AML-193 (cell line): ENCODE results near the gene LARGE1.

Experiments used
- DNase-seq, 2 experiments: peaks; one replicate each; lab custom pipeline; 2025; lab: John Stamatoyannopoulos, UW

LARGE1 gene

GRCh38 chr22:33772745-33773144 lies 147.5 kb downstream of the LARGE1 start:
- no peak for DNase-seq

GRCh38 chr22:33771136-33771535 lies 149.1 kb downstream of the LARGE1 start:
- no peak for DNase-seq

DNA sequence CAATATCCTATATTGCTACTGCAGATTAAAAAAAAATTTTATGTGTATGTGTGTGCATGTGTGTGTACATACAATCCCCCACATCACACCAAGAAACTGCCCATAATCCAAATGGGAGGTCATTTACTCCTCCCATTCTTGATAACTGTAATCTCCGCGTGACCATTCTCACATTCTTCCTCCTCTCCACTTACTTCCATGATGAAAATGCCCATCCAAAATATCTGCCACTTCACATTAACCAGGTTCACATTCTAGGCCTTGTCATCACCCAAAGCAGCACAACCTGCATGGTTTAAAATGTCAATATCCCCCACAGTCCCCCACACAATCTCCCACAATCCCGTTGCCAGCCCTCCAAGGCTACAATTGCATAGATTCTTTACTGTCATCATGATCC lies 149.6 kb downstream of the LARGE1 start:
- no peak for DNase-seq

- DNase-seq: no peak
These were observed 154.2 kb downstream of the LARGE1 start for GRCh38 chr22:33766091-33766490.

DNA sequence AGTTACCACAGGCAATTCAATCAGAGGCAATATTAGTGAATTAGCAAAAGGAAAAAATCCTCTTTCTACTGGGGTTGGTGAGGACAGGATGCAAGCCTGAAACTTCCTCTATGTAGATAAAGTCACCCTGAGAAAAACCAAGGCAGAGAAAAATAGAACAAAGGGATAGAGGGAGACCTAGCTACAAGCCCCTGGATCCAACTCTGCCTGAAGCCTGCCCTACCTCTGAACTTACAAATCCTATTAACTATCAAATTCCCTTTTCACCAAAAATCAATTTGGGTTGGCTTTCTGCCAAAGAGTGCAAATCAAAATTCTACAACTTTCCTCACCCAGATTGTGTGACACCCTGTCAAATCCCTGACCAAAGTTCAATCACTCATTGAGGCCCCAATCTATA lies 161.3 kb downstream of the LARGE1 start:
- DNase-seq: no peak

- no peak for DNase-seq
These were observed 162.3 kb downstream of the LARGE1 start for GRCh38 chr22:33757802-33758483.

DNA sequence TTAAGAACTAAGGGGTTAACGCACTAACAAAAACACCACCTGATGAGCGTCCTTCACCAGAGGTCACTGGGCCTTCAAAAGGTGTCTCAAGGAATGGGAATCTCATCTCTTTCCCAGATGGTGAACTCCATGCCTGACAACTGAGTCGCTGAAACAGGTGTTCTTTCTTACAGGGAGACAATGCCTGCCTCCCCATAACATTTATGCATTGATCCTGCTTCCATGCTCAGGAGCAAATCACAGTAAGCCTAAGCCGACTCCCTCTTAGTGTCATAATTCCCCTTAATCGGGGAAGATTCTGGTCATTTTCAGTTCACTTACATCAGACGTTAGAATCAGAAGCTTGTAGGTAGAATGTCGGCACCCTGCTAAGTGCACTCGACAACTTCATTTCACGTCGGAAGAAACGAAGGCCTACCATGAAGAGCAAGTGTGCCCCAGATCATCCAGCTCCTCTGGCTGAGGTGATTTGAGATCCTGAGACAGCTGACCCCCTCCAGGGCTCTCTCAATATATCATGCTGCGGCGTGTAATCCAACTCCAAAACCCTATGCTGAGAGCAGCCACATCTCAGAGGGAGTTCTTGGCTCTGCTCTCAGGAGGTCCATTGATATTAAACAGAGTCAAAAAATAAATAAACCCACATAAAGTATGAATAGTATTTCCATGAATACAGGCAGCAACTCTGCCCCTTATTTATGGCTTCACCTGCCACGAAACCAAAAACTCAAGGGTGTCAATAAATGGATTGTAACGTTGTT lies 163.1 kb downstream of the LARGE1 start:
- no peak for DNase-seq

DNA sequence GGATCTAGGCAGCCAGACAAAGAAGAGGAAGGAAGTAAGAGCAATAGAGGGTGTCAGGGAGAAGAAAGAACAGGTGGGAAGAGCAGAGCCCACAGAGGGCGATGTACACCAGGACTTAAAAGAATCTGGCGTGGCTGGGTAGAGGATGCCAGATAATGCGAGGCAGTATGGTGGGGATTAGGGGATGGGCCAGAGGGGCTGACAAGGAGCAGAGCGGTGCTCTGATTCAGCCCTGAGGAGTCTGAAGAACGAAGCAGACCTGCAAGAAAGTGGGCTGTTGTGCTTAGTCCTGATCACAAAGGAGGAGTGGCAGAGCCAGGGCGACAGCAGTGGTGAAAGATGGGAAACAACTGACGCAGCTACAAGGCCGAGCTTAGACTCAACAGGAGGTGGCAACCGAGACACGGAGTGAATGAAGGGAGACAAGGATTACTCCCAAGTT lies 163.7 kb downstream of the LARGE1 start:
- DNase-seq: no peak

- DNase-seq: no peak
These were observed 171.6 kb downstream of the LARGE1 start for GRCh38 chr22:33748714-33749113.

GRCh38 chr22:33747576-33748180 lies 172.6 kb downstream of the LARGE1 start:
- DNase-seq: no peak

DNA sequence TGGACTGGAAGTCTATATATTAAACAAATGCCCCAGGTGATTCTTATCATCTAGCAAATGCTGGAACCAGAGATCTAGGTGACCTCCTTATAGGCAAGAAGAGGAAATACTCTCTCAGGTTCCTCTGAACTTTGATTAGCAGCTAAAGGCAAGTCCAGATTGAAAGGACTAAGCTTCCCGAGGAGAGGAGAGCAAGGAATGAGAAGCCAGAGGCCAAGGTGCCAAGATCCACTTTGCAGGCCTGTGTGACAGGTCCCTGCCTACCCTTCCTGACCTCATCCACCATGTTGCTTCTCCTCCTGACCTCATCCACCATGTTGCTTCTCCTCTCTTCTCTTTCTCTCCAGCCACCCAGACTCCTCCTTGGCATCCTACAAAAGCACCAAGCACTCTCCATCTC lies 173.2 kb downstream of the LARGE1 start:
- DNase-seq: no peak

- DNase-seq: no peak
These were observed 173.8 kb downstream of the LARGE1 start for GRCh38 chr22:33746501-33746928.

DNA sequence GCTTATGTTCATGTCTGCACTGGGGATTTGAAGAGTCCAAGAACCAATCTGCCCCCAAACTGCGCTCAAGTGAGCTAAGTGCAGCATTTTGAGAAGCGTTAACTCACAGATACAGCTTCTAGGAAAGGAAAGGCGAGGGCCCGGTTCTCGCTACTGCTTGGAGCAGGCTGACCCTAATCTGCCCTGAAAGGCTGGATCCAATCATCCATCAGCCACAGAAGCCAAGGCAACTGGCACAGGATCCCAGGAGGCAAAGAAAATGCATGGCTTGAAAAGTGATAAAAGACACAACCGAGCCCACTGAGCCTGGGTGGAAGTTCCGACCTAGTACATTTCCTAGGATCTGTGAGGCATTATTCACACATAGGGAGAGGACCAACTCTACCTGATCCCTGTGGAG lies 174.8 kb downstream of the LARGE1 start:
- DNase-seq: no peak

DNA sequence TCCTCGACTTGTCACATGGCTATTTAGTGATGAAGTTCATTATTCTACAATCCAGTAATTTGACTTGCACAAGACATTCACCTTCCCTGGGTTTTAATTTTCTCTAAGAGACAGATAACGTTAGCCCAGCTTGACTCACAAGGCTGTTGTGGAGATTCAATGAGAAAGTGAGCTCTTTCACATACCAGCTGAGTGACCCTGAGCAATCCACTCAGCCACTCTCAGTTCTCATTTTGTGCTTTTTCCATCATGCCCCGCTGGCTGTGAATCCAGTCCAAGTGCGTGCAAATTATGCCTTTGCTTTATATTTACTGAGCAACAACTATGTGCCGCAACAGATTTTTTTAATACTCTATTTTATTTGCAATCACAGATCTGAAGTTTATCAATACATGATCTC lies 176.5 kb downstream of the LARGE1 start:
- no peak for DNase-seq

GRCh38 chr22:33741025-33741424 lies 179.3 kb downstream of the LARGE1 start:
- no peak for DNase-seq

- no peak for DNase-seq
These were observed 180.8 kb downstream of the LARGE1 start for GRCh38 chr22:33739516-33739915.

DNA sequence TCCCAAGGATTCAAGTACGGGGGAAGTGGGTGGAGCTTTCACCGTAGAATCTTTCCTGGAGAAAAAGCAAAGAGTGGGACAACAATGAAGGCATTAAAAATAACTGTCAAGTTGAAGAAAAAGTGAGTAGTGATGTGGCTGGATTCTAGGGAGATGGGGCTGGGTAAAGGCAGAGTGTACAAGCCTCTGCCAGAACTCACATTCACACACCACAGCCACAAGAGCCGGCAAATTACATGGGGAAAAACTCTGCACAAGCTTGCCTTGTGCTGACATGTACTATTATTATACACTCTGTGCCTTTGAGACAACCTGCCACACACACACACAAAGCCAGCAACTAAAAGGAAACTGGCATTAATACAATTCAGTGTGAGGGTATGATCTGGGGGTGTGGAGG lies 182.6 kb downstream of the LARGE1 start:
- DNase-seq: no peak

- DNase-seq: no peak
These were observed 184.3 kb downstream of the LARGE1 start for GRCh38 chr22:33735978-33736377.

DNA sequence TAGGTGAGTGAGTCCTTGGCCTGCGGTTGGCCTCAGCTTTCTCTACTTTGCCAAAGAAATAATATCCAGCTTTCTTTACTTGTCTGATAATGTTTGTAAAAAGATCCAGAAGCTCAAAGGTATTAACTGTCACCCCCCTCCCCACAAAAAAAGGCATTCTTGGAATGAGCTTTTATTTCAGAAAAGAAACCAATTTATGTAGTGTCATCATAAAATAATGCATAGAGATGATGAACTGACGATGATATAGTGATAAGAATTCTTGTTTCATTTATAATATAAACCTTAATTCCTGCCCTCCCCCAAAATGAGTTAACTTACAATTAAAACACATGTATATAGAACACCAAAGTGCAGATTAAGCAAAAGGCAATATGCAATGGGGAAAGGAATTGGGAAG lies 191.4 kb downstream of the LARGE1 start:
- DNase-seq: no peak

- no peak for DNase-seq
These were observed 194.0 kb downstream of the LARGE1 start for GRCh38 chr22:33726294-33726734.

GRCh38 chr22:33723915-33724314 lies 196.4 kb downstream of the LARGE1 start:
- no peak for DNase-seq

- DNase-seq: no peak
These were observed 197.5 kb downstream of the LARGE1 start for GRCh38 chr22:33722816-33723215.
